Midbrain (tissue), 1 donor: ENCODE measurements around the gene SUPT4H1.

Experiments
- DNase-seq: peaks from one replicate; lab custom pipeline; 2025; lab: John Stamatoyannopoulos, UW

The SUPT4H1 gene

DNA sequence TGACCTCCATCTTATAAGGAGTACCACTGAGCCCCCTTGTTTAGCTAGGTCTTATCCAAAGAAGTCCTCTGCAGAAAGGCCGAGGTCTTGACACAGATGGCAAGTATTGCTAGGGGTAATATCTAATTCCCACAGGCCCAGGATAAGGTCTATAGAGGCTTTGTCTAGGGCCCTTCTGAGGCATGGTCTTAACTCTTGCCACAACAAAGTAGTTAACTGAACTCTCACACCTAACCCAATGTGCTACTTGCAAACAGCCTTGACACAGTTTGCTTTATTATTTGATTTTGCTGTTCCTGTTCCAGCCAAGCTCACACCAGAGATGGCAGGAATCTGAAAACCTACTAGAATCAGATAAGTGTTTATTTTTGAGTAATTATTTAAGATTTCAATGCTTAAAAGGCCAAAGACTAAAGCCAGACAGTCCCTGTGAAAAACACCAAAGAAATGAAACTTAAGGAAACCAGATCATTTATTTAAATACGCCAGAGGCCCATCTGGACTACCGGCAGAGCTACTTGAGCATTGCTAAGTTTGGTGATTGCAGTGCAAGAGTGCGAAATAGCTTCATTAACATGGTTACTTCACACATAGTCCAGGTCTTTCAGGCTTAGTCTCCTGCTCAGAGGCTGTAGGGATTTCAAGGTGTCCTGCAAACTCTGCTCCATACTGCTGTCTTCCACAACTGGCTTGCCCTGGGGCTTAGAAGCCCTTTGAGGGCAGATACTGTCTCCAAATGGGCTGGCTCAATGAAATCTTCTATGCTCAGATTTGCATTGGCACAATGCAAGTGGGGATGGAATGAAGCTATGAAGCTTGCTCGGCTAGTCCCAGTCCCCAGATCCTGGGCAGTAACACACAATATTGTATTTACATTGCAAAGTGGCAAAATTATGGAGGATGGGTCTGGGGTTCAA is 28.5 kb upstream of the SUPT4H1 start:
- DNase-seq, result no peak

DNA sequence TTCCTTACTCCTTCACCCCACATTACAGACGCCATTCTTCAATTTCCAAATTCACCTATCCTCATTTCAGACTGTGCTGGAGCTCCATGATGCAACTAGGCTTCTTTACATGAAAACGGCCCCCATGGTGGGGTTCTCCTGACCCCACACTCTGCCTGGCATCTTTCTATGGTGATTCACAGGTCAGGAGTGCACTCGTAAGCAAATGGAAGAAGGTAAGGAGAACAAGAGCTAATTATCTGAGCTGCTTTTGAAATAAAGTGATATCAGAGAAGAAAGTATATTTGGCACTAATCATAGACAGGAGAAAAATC is 27.5 kb upstream of the SUPT4H1 start:
- DNase-seq, result no peak

DNA sequence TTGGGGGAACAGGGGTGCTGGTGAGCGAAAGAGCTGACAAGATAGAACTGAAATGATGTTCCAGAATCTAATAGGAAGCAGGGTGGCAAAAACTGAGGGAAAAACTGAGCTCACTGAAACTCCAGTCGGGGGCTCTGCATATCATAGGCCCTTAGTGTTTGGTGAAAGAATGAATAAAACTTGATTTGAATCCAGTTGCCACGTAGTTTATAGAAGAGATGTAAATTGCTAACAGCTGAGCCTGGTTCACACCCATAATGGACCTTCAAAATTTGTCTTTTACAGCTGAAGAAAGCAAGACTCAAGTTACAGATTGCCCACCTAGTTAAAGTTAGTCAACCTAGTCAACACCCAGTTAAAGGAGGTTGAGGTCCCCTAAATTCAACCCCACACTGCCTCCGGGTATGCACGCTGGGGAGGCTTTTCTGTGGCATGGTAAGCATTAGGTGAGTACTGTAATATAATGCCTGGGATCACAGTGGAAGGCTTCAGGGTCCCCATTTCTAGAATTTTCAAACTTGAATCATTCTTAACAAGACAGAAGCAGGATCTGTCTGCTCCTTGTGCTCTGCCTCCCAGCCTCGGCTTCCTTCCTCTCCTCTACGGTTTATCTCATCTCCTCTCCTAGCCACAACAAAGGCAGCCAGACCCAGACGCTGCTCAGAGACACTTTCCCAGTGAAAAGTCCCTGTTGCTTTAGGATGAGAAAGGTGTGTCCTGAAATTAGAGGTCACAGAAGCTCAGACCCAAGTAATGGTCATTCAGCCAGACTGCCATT is 26.9 kb upstream of the SUPT4H1 start:
- DNase-seq, result no peak

DNA sequence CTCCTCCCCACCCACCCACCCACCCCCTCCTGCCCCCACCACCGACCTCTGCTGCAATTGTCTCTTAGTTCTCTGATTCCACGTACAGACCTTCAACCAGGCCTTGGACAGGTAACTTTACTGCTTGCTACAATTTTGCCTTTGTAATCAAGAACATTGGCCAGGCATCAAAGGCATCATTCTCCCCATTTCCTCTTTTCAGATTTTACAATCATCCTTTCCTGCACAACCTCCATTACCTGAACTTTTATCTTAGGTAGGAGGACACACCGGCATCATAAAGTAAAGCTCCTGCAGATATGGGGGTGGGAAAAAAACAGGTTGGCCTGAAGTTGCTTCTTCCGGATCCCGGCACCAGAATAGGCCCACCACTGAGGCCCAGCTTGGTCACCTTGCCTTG is 25.7 kb upstream of the SUPT4H1 start:
- no peak for DNase-seq

DNA sequence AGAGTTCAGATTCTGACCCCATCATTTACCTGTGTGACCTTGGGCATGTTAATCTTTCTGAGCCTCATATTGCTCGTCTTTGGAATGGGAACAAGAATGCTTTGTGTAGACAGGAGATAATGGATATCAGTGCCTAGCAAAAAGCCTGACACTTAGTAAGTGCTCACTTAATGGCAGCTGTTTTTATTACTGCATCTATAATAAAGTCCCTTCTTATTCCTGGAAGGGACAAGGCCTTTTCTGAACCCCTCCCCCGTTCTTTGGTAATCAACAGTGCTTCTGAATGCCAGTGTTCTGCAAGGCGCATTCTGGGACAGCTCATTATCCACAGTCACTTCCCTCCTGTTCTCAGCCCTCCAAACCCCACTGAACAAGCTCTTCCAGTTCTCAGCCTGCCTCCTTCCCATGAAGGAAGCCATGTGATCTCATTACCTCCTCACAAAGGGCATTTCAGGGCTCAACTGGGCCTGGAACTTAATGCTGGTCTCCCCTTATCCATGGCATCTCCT is 25.1 kb upstream of the SUPT4H1 start:
- no peak for DNase-seq

DNA sequence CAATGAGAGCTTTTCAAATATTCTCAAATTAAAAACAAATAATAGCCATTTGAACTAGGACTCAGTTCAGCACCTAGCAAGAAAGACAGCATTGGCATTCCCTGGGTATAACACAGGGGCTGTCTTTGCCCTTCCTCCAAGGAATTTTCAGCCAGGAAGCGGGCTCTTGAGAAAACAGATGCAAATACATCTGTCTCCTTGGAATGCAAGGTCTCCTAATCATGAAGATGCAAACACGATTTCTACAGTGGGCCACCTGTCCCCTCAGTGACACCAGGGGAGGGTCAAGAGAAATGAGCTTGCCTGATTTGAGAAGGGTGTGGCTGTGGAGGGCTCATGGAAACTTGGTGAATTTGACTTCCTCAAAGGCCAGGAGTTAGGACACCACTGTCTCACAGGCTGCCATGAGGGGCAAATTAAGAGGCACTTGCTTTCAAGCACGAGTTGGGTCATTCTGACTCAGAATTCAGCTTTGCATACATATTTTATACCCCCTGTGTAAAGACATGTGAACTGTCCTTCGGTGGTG is 24.5 kb upstream of the SUPT4H1 start:
- no peak for DNase-seq

DNA sequence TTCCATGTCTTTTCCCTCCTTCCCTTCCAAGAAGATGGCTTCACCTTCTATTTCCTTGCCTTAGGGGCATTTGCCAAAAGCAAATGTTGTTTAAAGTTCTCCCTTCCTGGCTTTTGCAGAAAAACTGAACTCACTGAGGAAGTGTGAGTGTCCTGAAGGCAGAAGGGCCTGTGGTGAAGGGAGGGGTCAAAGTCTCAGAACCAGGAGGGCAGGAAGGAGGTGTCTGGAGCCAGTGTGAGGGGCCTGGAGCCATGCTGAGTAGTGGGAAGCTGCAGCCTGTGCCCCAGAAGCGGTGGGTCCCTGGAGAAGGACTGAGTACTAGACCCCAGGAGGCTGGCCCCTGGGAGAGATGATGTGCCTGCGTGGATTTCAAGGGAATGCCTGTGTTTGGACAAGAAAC is 23.8 kb upstream of the SUPT4H1 start:
- no peak for DNase-seq

DNA sequence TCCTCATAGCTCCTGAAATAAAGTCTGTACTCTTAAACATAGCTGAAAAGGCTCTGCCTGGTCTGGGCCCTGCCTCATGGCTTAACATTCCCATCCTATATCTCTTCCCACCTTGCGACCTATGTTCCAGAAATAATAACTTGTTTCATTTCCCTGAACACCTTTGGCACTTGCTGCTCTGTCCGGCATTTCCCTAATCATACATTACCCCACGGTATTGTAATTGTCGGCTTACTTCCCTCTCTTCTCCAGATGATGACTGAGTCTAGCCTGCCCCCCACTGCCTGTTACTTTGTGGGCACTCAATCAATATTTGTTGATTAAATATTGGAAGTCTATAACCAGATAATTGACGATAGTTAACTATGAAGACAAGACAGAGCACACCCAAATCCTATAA is 23.3 kb upstream of the SUPT4H1 start:
- no peak for DNase-seq

DNA sequence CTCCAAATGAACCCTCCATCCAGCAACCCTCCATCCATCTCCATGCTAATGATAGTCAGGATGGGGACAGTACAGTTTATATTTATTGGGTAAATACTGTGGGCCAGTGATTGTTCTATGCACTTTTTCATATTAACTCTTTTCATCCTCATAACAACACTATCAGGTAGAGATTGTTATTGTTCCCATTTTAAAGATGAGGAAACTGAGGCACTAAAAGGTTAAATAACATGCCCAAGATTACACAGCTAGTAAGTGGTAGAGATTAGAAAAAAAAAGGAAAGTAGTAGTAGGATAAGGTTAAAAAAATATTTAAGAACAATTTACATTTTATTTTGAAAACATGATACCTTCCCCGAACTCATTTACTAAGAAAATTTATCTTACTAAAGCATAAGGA is 21.9 kb upstream of the SUPT4H1 start:
- DNase-seq, result no peak

DNA sequence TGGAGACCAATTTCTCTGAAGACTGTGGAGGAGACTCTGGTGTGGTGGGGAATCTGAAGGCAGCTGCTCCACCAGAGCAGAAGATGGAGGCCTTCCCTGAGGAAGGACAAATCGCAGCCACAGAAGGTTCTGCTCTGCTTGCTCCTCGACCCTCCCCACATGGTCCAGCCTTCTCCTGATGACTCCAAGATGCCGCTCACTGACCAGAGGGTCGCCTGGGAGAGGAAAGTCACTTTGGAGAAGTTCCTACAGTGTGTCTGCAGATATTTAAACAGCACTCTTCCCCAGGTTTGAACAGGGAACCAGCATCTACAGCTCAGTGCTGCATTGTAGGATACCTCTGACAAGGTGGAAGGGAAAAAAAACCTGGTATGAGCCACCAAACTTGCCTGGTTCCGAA is 21.0 kb upstream of the SUPT4H1 start:
- no peak for DNase-seq

DNA sequence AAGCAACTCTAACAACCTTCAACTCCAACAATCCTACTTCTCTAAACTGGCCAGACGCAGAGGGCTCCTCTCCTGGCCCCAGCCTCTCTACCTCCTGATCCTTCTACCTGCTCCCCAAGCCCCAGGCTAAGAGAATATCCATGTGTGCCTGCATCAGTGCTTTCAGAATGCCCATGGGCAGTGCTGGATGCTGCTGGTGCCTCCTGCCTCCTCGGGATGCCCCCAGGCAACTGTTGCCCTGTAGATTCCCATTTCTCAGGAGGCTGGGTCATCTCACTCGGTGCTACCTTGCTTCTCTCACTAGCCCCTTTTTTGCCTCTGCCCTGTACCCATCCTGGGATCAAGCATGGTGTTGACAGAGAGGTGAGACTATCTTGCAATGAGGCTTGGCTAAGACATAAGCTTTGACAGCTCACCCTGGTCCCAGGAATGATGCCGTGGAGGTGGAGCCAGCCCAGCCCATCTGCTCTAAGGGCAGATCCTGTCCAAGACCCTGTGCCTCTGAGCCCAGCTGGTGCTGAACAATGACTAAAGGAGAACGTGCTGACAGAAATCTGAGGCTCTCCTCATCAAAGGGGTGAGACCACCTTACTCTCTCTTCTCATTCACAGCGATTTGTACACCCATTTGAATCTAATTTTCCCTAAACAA is 19.4 kb upstream of the SUPT4H1 start:
- DNase-seq, result no peak

DNA sequence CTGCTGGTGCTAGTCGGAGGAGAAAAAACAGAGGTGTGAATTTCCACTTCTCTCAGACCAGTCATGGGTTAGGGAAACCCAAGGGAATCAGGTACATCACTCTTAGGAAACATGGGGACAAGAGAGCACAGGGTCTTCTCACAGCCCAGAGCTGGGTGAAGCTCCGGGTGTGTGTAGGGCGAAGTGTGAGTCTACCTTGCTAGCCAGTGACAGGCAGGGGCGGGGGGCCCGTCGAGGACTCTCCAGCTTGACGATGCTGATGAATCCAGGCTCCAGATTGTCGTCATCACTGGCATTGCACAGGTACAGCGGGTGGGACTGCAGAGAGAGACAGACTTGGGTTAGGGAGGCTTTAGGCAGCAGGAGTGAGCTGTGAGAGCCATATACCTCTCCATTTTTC is 18.7 kb upstream of the SUPT4H1 start:
- DNase-seq, result no peak

DNA sequence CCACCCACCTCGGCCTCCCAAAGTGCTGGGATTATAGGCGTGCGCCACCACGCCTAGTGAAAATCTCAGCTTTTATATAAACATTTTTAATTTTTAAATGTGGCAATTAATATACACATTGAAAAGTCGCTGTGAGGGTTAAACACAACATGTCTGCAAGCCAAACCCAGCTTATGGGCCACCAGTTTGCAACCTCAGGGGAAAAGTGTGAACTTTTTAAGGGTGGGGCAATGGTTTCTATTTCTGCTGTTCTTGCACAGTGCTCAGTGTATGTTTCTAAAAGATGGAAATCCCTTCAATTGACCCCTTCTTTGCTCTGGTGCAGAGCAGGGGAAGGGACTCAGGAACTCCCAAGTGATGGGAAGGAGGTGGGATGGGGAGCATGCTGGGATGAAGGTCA is 18.3 kb upstream of the SUPT4H1 start:
- DNase-seq, result no peak

DNA sequence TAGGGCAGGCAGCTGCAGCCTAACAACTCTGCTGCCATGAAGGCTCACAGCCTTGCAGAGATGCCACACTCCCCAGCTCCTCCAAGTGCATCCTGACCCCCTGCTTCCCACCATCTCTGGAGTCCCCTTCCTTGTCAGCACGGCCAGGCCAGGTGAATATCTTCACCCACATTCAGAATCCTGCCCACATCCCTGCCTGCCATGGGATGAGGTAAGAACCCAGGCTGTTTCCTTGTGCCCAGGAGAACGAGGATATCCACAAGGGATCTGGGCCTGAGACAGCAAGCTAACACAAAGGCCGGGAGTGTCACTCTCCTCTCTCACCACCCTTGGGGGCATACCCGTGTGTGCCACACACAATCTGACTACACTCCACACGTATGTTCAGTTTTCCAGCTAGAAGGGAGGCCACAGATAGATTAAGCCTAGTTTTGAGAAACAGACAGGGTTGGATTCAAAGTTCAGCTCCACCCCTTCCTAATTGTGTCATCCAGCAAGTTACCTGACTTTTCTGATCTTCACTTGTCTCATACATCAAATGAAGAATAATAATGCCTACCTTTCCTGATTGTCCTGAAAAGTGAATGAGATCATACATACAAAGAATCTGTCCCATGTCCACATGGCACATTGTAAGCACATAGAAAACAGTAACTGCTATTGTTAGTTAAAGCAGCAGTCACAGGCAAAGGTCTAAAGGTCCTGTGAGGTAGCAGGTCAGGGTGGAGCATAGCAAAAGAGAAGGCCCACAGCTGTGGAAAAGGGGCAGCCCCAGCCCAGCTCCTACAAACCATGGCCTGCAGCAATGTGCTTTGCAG is 17.4 kb upstream of the SUPT4H1 start:
- DNase-seq, result no peak

DNA sequence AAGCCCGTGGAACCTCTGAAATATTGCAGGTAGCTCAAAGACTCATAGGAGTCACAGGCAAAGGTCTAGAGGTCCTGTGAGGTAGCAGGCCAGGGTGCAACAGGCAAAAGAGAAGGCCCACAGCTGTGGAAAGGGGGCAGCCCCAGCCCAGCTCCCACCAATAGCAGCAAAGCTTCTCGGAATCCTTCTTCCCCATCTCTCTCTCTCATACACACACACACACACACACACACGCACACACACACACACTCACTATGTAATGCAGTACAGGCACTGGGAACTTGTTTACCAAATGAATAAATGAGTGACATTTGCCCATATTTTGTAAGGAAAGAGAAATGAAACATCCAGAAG is 16.8 kb upstream of the SUPT4H1 start:
- DNase-seq, result no peak

DNA sequence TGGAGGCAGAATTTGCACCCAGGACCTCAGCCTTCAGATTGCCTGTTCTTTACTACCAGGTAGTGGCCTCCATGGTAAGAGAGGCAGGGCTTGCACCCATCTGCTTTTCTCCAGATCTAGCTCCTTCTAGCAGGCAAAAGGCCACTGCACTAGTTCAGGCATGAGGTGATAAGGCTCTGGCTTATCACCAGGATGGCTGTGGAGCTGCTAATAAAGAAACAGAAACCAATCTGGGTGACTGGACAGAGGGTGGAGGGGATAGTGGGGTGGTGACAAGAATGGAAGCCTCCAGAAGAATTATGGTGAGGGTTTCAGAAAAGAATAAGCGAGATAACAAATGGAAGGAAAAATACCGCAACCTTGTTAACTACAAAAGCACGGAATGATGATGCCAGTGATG is 15.5 kb upstream of the SUPT4H1 start:
- DNase-seq, result no peak

DNA sequence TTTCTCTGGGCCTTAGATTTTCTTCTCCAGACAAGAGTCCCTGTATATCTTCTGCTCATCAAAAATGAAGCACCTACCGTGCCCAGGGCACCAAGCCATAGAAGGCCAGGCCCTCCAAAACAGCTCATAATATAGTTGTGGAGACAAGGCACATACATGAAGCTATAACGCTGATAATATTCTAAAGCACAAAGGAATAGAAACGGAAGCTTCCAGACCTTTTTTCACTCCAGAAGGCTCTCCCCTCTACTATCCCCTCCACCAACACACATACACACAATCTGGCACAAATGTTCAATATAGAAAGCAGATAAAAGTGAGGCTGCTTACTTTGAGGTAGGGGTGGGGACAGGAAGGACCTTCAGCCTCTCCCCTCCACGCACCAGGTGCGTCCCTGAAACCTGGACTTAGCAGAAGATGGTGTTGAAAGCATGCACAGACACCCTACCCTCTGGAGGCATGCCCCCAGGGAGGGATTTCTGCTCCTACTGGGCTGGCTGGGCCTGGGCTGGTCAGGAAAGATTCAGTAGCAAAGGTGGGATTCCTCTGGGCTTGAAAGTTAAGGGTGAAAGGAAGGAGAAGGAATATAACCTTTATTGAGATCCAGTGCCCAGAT is 14.1 kb upstream of the SUPT4H1 start:
- no peak for DNase-seq

DNA sequence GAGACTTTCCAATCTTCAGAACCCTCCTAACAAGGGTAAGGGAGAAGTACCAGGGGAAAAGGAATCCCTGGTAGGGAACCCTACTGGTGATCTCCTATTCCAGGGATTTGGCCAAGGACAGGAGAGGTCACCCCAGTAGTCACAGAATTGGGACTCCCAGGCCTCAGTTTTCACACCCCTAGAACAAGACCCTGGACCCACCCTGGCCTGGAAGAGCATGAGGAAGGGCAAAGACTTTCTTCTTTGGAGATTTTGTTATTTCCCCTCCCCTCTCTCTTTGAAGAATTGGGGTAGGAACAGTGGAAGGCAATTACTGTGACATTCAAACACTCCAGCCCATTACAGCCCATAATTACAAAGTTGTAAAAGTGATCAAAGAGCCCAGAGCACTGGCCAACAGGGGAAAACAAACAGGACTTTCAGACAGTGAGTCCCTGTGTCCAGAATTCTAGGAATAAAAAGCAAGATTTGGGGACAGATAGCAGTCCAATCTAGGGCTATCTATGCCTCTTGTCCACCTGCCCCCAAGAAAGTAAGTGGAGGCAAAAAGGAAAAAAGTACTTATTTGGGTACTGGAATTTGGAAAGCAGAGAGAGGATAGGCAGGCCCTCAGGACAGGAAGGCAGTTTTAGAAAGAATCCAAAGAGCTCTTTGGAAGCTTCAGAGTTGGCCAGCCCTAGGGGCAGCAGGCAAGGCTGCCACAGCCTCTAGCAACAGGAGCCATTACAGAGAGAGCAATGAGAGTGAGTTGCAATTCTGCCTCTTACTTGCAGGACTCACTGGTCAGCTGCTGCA is 13.4 kb upstream of the SUPT4H1 start:
- no peak for DNase-seq

DNA sequence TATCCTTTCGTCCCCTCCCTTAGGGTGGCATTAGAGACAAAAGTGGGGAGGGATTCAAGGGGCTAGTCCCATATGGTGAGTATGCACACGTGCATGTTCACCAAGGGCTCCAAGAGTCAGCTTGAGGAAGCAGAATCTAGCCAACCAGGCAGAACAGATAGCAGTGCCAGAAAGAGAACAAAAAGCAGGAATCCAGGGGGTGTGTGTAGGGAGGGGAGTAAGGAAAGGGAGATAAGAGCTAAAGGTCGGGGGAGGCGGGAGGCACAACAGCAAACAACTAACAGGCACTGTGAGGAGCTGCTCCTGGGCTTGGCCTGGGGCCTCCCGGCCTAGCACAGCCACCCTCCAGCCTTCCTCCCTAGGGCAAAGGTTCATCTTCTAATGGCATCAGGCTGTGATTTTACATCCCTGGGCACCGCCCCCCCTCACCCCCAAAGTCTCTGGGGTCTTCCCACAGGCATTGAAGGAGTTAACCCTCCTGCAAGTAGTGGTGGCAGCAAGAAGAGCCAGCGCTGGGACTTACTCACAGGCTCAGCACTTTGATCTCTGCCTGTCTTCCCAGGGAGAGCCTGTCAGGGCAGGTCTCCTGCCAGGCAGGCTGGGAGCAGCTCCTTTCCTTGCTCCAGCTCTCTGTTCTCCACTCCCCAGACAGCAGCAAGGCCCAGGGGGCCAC is 12.4 kb upstream of the SUPT4H1 start:
- DNase-seq, result no peak
